NCI-H1048 (cell line): ENCODE data around the gene ESYT1.
A peak's percentile ranks its signal among the peaks of the same experiment; 100 is the strongest.

ENCODE experiments used
- DNase-seq: peaks from one replicate; lab custom pipeline; 2025; lab: John Stamatoyannopoulos, UW

Gene ESYT1, protein sequence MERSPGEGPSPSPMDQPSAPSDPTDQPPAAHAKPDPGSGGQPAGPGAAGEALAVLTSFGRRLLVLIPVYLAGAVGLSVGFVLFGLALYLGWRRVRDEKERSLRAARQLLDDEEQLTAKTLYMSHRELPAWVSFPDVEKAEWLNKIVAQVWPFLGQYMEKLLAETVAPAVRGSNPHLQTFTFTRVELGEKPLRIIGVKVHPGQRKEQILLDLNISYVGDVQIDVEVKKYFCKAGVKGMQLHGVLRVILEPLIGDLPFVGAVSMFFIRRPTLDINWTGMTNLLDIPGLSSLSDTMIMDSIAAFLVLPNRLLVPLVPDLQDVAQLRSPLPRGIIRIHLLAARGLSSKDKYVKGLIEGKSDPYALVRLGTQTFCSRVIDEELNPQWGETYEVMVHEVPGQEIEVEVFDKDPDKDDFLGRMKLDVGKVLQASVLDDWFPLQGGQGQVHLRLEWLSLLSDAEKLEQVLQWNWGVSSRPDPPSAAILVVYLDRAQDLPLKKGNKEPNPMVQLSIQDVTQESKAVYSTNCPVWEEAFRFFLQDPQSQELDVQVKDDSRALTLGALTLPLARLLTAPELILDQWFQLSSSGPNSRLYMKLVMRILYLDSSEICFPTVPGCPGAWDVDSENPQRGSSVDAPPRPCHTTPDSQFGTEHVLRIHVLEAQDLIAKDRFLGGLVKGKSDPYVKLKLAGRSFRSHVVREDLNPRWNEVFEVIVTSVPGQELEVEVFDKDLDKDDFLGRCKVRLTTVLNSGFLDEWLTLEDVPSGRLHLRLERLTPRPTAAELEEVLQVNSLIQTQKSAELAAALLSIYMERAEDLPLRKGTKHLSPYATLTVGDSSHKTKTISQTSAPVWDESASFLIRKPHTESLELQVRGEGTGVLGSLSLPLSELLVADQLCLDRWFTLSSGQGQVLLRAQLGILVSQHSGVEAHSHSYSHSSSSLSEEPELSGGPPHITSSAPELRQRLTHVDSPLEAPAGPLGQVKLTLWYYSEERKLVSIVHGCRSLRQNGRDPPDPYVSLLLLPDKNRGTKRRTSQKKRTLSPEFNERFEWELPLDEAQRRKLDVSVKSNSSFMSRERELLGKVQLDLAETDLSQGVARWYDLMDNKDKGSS

GRCh38 chr12:56127888-56128669 lies at the start of gene ESYT1:
ESYT1 (plus strand) TSS chr12:56128267; CDS start chr12:56128320, 53 bp downstream.
- DNase-seq: peak; percentile 99

GRCh38 chr12:56078427-56078826 lies 49.6 kb upstream of the ESYT1 start:
- DNase-seq: no peak

DNA sequence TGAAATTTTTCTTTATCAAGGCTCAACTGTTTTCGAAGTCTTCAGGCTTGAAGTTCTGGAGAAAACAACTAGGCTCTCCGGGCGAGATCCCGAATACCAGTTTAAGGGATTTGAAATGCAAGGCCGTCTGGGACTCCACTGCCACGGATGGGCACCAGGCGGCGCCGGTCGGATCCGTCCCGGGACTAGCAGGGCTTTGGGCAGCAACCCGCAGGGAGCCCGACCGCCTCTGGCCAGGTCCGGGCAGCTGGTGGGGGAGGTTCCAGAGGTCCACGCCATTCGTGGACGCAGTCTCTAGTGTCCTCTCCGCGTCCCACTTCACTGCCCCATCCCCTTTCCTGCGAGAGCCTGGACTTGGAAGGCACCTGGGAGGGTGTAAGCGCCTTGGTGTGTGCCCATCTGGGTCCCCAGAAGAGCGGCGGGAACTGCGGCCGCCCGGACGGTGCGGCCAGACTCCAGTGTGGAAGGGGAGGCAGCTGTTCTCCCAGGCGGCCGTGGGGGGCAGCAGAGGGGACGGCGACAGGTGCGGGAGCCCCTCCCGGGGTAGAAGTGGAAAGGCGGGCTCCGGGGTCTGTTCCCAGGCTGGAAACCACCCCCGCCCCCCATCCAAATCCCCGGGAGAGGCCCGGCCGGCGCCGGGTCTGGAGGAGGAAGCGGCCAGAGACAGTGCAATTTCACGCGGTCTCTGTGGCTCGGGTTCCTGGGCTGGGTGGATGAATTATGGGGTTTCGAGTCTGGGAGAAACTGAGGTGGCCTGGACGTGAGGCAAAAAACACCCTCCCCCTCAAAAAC lies 48.9 kb upstream of the ESYT1 start:
- DNase-seq: no peak

GRCh38 chr12:56079723-56080555 lies 48.1 kb upstream of the ESYT1 start, which contains the start of gene ERBB3:
ERBB3 (plus strand) TSS chr12:56080165; CDS start chr12:56080301, 136 bp downstream.
- DNase-seq: peak; percentile 76

GRCh38 chr12:56080556-56081138 lies 47.4 kb upstream of the ESYT1 start:
- no peak for DNase-seq

- DNase-seq: no peak
Measured at GRCh38 chr12:56081393-56082347, 46.4 kb upstream of the ESYT1 start.

GRCh38 chr12:56082382-56082781 lies 45.7 kb upstream of the ESYT1 start:
- DNase-seq: no peak

GRCh38 chr12:56082967-56083366 lies 45.1 kb upstream of the ESYT1 start:
- DNase-seq: no peak

GRCh38 chr12:56084958-56085543 lies 43.0 kb upstream of the ESYT1 start:
- DNase-seq: no peak

- DNase-seq: no peak
Measured at GRCh38 chr12:56086096-56086495, 42.0 kb upstream of the ESYT1 start.

- no peak for DNase-seq
Measured at GRCh38 chr12:56086608-56087007, 41.5 kb upstream of the ESYT1 start.

GRCh38 chr12:56087220-56087619 lies 40.8 kb upstream of the ESYT1 start:
- DNase-seq: no peak

GRCh38 chr12:56097738-56098137 lies 30.3 kb upstream of the ESYT1 start:
- no peak for DNase-seq

GRCh38 chr12:56098592-56098991 lies 29.5 kb upstream of the ESYT1 start:
- DNase-seq: no peak

- DNase-seq: no peak
Measured at GRCh38 chr12:56099787-56100186, 28.3 kb upstream of the ESYT1 start.

DNA sequence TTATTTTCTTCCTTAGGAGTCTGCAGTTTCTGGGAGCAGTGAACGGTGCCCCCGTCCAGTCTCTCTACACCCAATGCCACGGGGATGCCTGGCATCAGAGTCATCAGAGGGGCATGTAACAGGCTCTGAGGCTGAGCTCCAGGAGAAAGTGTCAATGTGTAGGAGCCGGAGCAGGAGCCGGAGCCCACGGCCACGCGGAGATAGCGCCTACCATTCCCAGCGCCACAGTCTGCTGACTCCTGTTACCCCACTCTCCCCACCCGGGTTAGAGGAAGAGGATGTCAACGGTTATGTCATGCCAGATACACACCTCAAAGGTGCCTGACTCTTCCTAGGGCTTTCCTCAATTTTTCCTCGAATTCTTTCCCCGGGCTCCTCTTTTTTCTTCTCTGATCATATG lies 27.0 kb upstream of the ESYT1 start:
- no peak for DNase-seq

GRCh38 chr12:56102683-56103065 lies 25.4 kb upstream of the ESYT1 start:
- DNase-seq: no peak
